ENCODE measurements around the gene LRP5.

DNA sequence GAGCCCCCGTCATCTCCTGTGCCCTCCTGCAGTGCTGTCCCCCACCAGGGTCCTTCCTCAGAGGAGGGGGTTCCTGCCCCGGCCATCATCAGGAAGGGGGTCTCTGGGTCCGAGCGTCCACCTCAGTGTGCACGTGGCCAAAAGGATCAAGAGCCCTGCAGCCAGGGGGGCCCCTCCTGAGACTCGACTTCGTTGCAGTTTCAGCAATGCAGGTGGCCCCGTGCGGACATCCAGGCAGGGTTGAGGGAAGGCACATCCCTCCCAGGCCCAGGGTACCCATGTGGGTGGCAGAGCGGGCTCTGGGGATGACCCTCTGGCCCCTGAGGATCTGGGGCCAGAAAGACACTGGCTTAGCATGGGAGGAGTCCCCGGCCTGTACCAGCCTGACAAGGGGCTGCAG, 41.3 kb downstream of the LRP5 start:
- TF ChIP-seq, protein P1, sequence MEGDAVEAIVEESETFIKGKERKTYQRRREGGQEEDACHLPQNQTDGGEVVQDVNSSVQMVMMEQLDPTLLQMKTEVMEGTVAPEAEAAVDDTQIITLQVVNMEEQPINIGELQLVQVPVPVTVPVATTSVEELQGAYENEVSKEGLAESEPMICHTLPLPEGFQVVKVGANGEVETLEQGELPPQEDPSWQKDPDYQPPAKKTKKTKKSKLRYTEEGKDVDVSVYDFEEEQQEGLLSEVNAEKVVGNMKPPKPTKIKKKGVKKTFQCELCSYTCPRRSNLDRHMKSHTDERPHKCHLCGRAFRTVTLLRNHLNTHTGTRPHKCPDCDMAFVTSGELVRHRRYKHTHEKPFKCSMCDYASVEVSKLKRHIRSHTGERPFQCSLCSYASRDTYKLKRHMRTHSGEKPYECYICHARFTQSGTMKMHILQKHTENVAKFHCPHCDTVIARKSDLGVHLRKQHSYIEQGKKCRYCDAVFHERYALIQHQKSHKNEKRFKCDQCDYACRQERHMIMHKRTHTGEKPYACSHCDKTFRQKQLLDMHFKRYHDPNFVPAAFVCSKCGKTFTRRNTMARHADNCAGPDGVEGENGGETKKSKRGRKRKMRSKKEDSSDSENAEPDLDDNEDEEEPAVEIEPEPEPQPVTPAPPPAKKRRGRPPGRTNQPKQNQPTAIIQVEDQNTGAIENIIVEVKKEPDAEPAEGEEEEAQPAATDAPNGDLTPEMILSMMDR (IDR thresholded peaks at IDR 0.05) = no peak
- no peak for TF ChIP-seq POLR2A (IDR thresholded peaks at IDR 0.05)

Measured in adrenal gland (tissue), 5 donors.